Measurements from ENCODE around the gene SERPINE2. TPM values are rescaled to one million over a fixed set of nuclear protein-coding genes. Genes with fewer than 3 reads are reported as not detected.

The SERPINE2 gene
- total and polyA plus RNA-seq, 2 donors: 17.6 to 84.7 TPM

- H3K4me3 ChIP-seq (ENCODE audit: low read depth, low read length): no peak overlapping the region
- DNase-seq (ENCODE audit: extremely low spot score): peak; percentile 48
- WGBS: 32% methylated on average over 5 of the region's 5 CpGs
- no peaks in the 10 kb centered on the region for H3K4me1 ChIP-seq (ENCODE audit: insufficient read depth)
- no peaks in the 10 kb centered on the region for H3K36me3 ChIP-seq (ENCODE audit: insufficient read depth)
- H3K27ac ChIP-seq (ENCODE audit: low read depth): no peak overlapping the region
These were observed 45.4 kb downstream of the SERPINE2 start for GRCh38 chr2:223993634-223994232.

DNA sequence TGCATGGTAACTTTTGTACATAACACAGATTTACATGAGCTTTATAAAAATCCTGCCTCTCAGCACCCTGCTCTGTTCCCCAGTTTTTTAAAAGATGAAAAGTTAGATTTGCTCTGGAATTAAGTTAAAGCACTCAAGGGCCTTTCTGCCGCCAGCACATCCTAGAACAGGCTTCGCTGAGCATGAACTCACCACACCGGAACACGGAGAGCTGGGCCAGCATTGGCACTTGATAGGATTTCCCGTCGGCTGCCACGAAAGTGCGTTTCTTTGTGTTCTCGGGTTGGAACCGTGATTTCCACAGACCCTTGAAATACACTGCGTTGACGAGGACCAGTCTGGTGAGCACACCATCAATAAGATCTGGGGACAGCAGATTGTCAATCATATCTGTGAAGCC is 47.5 kb downstream of the SERPINE2 start:
- H3K4me1 ChIP-seq (ENCODE audit: insufficient read depth): no peaks in the 10 kb centered on the region
- no peak overlapping the region for H3K4me3 ChIP-seq (ENCODE audit: low read depth, low read length)
- no peaks in the 10 kb centered on the region for H3K36me3 ChIP-seq (ENCODE audit: insufficient read depth)
- WGBS: 95% methylated on average over 12 of the region's 12 CpGs
- no peak overlapping the region for H3K27ac ChIP-seq (ENCODE audit: low read depth)
- DNase-seq (ENCODE audit: extremely low spot score): no peak

GRCh38 chr2:223989856-223990232 is 49.2 kb downstream of the SERPINE2 start:
- no peak overlapping the region for H3K4me3 ChIP-seq (ENCODE audit: low read depth, low read length)
- DNase-seq (ENCODE audit: extremely low spot score): no peak
- no peaks in the 10 kb centered on the region for H3K4me1 ChIP-seq (ENCODE audit: insufficient read depth)
- no peak overlapping the region for H3K27ac ChIP-seq (ENCODE audit: low read depth)
- H3K36me3 ChIP-seq (ENCODE audit: insufficient read depth): no peaks in the 10 kb centered on the region
- whole genome bisulfite sequencing: 80% methylated on average over 3 of the region's 3 CpGs

GRCh38 chr2:223989206-223989855 is 49.8 kb downstream of the SERPINE2 start:
- 75% methylated on average over 10 of the region's 10 CpGs for WGBS
- H3K4me1 ChIP-seq (ENCODE audit: insufficient read depth): no peaks in the 10 kb centered on the region
- no peak overlapping the region for H3K4me3 ChIP-seq (ENCODE audit: low read depth, low read length)
- no peak for DNase-seq (ENCODE audit: extremely low spot score)
- no peak overlapping the region for H3K27ac ChIP-seq (ENCODE audit: low read depth)
- H3K36me3 ChIP-seq (ENCODE audit: insufficient read depth): no peaks in the 10 kb centered on the region

DNA sequence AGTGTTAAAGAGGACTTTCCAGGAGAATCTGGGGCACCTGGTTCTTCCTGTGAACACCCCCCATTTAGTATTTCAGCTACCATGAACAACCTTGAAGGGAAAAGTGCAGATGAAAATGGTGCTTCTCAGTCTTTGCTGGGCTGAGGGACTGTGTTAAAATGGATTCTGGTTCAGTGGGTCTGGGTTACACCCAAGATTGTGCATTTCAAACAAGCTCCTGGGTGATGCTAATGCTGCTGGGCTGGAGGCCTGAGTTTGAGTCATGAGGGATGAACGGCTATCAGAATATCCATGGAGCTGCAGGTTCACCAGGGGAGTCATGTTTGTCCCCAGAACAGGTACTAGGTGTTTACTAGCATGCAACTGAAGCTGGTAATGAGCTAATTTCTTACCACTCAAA is 57.8 kb downstream of the SERPINE2 start:
- 95% methylated on average over 1 of the region's 1 CpG for WGBS
- no peak overlapping the region for H3K27ac ChIP-seq (ENCODE audit: low read depth)
- H3K36me3 ChIP-seq (ENCODE audit: insufficient read depth): no peaks in the 10 kb centered on the region
- no peak overlapping the region for H3K4me3 ChIP-seq (ENCODE audit: low read depth, low read length)
- H3K4me1 ChIP-seq (ENCODE audit: insufficient read depth): no peaks in the 10 kb centered on the region
- no peak for DNase-seq (ENCODE audit: extremely low spot score)

DNA sequence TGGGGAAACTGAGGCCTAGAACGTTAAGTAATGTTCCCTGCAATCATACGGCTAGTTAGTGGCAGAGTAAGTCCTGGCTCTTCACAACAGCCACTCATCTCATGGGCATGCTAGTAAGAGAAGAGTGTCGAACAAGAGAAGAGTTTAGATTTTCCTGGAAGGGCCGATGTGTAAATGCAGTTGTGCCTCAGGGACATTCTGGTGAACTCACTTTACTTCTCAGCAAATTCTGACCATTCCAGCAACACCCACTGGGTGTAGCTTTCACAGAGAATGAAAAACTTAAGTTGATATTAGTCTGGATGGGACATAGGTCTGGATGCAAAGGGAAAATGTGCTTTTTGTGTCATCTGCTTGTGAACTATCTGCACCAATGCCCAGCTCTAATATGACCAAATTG is 58.3 kb downstream of the SERPINE2 start:
- Histone ChIP-seq H3K36me3 (ENCODE audit: insufficient read depth) (no peaks in the 10 kb centered on the region), H3K4me1 (ENCODE audit: insufficient read depth) (no peaks in the 10 kb centered on the region), H3K4me3 (ENCODE audit: low read depth, low read length) (no peak overlapping the region), H3K27ac (ENCODE audit: low read depth) (no peak overlapping the region)
- no peak for DNase-seq (ENCODE audit: extremely low spot score)
- WGBS: 93% methylated on average over 4 of the region's 4 CpGs

GRCh38 chr2:223980397-223980735 is 58.7 kb downstream of the SERPINE2 start:
- no peaks in the 10 kb centered on the region for H3K4me1 ChIP-seq (ENCODE audit: insufficient read depth)
- H3K4me3 ChIP-seq (ENCODE audit: low read depth, low read length): no peak overlapping the region
- no peak for DNase-seq (ENCODE audit: extremely low spot score)
- no peaks in the 10 kb centered on the region for H3K36me3 ChIP-seq (ENCODE audit: insufficient read depth)
- WGBS: 93% methylated on average over 1 of the region's 1 CpG
- H3K27ac ChIP-seq (ENCODE audit: low read depth): no peak overlapping the region

GRCh38 chr2:223979730-223980396 is 59.2 kb downstream of the SERPINE2 start:
- no peak for DNase-seq (ENCODE audit: extremely low spot score)
- Histone ChIP-seq H3K27ac (ENCODE audit: low read depth) (no peak overlapping the region), H3K4me1 (ENCODE audit: insufficient read depth) (no peaks in the 10 kb centered on the region), H3K4me3 (ENCODE audit: low read depth, low read length) (no peak overlapping the region), H3K36me3 (ENCODE audit: insufficient read depth) (no peaks in the 10 kb centered on the region)
- WGBS: 93% methylated on average over 2 of the region's 2 CpGs

DNA sequence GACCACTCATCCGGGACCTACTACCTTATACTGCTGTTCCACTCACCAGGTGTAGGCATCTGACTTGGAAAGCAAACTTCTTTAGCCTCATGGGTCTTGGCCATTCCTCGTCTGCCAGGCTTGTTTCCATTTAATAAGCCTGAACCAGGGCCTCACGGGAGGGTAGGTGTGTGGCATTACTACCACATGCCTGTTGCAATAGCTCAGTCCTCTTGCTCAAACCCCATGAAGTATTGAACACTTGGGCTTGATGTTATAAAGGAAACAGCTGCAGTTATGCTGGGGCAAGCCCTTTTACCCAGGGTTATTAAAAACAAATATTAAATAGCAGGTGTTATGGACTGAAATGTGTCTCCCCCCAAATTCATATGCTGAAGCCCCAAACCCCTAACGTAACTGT is 60.6 kb downstream of the SERPINE2 start:
- WGBS: 92% methylated on average over 4 of the region's 4 CpGs
- no peak for DNase-seq (ENCODE audit: extremely low spot score)
- Histone ChIP-seq H3K27ac (ENCODE audit: low read depth) (no peak overlapping the region), H3K4me3 (ENCODE audit: low read depth, low read length) (no peak overlapping the region), H3K4me1 (ENCODE audit: insufficient read depth) (no peaks in the 10 kb centered on the region), H3K36me3 (ENCODE audit: insufficient read depth) (no peaks in the 10 kb centered on the region)

GRCh38 chr2:223976635-223977226 is 62.4 kb downstream of the SERPINE2 start:
- WGBS: 50% methylated on average over 3 of the region's 3 CpGs
- H3K27ac ChIP-seq (ENCODE audit: low read depth): no peak overlapping the region
- no peak overlapping the region for H3K4me3 ChIP-seq (ENCODE audit: low read depth, low read length)
- no peaks in the 10 kb centered on the region for H3K4me1 ChIP-seq (ENCODE audit: insufficient read depth)
- no peaks in the 10 kb centered on the region for H3K36me3 ChIP-seq (ENCODE audit: insufficient read depth)
- DNase-seq (ENCODE audit: extremely low spot score): no peak

- no peak overlapping the region for H3K27ac ChIP-seq (ENCODE audit: low read depth)
- DNase-seq (ENCODE audit: extremely low spot score): no peak
- no peaks in the 10 kb centered on the region for H3K36me3 ChIP-seq (ENCODE audit: insufficient read depth)
- 95% methylated on average over 3 of the region's 3 CpGs for WGBS
- H3K4me1 ChIP-seq (ENCODE audit: insufficient read depth): no peaks in the 10 kb centered on the region
- no peak overlapping the region for H3K4me3 ChIP-seq (ENCODE audit: low read depth, low read length)
These were observed 65.5 kb downstream of the SERPINE2 start for GRCh38 chr2:223973606-223974005.

- 83% methylated on average over 7 of the region's 7 CpGs for WGBS
- Histone ChIP-seq H3K4me1 (ENCODE audit: insufficient read depth) (no peaks in the 10 kb centered on the region), H3K4me3 (ENCODE audit: low read depth, low read length) (no peak overlapping the region)
These were observed 66.4 kb downstream of the SERPINE2 start for GRCh38 chr2:223972656-223973102.

GRCh38 chr2:223971731-223972130 is 67.4 kb downstream of the SERPINE2 start:
- Histone ChIP-seq H3K27ac (ENCODE audit: low read depth) (no peak overlapping the region), H3K36me3 (ENCODE audit: insufficient read depth) (no peaks in the 10 kb centered on the region), H3K4me3 (ENCODE audit: low read depth, low read length) (no peak overlapping the region), H3K4me1 (ENCODE audit: insufficient read depth) (no peaks in the 10 kb centered on the region)
- 91% methylated on average over 5 of the region's 5 CpGs for WGBS
- DNase-seq (ENCODE audit: extremely low spot score): no peak

More at GRCh38 chr2:223972656-223973102, 66.4 kb downstream of the SERPINE2 start:
- Histone ChIP-seq H3K36me3 (ENCODE audit: insufficient read depth) (no peaks in the 10 kb centered on the region), H3K27ac (ENCODE audit: low read depth) (no peak overlapping the region)
- DNase-seq (ENCODE audit: extremely low spot score): no peak
